Amniotic epithelial cell (primary cell): Measurements from ENCODE around the gene EPHX1.
"Not testable (repeated sequence)": the region's sequence is repeated elsewhere in the genome, so short reads cannot be mapped to it uniquely, and the experiment has no call there.

Source experiments
- DNase-seq: peaks from one replicate; pipeline ENCODE4 v3.0.0-alpha.2; 2010; ENCODE audit warnings: low read depth

Gene EPHX1

GRCh38 chr1:225777583-225778336 lies 32.2 kb upstream of the EPHX1 start, which contains the start of gene SRP9:
SRP9 (plus strand) TSS chr1:225777826; CDS start chr1:225777941, 115 bp downstream.
- DNase-seq, result peak; percentile 96

DNA sequence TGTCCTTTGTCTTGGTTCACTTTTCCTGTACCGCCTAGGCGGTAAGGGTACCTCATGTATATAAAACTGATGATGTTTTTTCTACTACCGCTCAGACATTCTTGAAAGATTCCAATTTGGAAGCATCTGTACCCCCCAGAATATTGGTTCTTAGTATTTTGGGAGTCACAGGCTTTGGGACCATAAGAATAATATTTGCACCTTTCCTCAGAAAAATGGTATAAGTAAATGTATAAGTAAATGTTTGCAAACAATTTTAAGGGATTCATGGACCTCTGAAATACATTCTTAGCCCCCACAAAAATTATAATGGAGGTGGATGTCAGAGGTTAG lies 31.6 kb upstream of the EPHX1 start:
- DNase-seq, result no peak

DNA sequence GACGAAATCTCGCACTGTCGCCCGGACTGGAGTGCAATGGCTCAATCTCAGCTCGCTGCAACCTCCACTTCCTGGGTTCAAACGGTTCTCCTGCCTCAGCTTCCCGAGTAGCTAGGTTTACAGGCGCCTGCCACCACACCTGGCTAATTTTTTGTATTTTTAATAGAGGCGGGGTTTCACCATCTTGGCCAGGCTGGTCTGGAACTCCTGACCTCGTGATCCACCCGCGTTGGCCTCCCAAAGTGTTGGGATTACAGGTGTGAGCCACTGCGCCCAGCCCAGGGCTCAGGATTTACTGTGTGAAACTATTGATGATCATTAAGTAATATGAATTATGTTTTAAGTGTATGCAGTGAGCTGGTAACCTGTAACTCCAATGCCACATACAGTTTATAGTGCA lies 30.8 kb upstream of the EPHX1 start:
- DNase-seq, result not testable (repeated sequence)

- DNase-seq, result no peak
Measured at GRCh38 chr1:225780134-225780533, 29.8 kb upstream of the EPHX1 start.

- DNase-seq, result no peak
Measured at GRCh38 chr1:225780630-225781029, 29.3 kb upstream of the EPHX1 start.

- DNase-seq, result not testable (repeated sequence)
Measured at GRCh38 chr1:225789142-225789541, 20.8 kb upstream of the EPHX1 start.

DNA sequence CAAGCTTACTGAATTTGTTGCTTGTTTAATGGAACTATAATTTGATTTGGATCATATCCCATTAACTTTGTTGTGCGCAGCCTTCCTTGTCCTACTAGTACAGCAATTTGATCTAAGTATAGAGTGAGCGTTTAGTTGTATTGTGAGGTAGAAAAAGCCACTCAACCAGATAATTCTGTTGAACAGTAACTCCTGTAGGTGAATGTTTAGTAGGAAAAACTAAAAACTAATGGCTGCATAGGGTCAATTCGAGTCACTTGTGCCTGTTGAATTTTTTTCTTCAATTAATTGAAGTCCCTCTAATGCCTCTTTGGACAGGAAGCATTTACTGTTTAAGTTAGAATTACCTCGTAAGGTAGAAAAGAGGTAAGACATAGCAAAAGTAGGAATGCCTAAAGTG lies 15.0 kb upstream of the EPHX1 start:
- no peak for DNase-seq

DNA sequence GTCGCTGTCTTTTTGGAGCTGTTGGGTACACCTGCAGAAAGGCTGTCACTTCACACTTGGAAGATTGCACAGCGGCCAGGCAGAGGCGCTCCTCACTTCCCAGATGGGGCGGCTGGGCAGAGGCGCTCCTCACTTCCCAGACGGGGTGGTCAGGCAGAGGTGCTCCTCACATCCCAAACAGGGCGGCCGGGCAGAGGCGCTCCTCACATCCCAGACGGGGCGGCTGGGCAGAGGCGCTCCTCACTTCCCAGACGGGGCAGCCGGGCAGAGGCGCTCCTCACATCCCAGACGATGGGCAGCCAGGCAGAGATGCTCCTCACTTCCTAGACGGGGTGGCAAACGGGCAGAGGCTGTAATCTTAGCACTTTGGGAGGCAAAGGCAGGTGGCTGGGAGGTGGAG lies 13.8 kb upstream of the EPHX1 start:
- DNase-seq, result not testable (repeated sequence)

DNA sequence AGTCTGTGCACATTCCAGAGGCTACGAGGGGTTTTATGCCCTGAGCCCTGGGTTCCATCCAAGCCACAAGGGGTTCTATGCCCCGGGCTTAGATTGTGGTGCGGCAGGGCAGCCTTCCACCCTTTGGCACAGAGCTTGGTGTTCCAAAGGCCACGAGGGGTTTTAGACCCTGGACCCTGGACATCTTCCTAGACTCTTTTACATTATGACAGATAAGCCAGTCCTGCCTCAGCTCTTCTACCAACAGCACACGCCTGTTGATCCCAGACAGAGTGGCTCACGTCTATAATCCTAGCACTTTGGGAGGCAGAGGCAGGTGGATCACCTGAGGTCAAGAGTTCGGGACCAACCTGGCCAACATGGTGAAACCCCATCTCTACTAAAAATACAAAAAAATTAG lies 8.8 kb upstream of the EPHX1 start:
- not testable (repeated sequence) for DNase-seq

GRCh38 chr1:225806249-225806648 lies 3.7 kb upstream of the EPHX1 start:
- no peak for DNase-seq

DNA sequence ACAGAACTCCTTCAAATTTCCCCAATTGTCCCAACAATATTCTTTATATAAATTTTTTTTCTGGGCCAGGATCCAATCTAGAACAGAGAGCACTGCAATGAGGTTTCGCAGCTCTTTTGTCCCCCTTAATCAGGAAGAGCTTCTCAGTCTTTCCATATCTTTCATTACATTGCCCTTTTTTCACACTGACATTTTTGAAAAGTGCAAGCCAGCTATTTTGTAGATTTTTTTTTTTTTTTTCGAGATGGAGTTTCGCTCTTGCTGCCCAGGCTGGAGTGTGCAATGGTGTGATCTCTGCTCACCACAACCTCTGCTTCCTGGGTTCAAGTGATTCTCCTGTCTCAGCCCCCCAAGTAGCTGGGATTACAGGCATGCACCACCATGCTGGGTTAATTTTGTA lies 3.2 kb upstream of the EPHX1 start:
- DNase-seq, result not testable (repeated sequence)

DNA sequence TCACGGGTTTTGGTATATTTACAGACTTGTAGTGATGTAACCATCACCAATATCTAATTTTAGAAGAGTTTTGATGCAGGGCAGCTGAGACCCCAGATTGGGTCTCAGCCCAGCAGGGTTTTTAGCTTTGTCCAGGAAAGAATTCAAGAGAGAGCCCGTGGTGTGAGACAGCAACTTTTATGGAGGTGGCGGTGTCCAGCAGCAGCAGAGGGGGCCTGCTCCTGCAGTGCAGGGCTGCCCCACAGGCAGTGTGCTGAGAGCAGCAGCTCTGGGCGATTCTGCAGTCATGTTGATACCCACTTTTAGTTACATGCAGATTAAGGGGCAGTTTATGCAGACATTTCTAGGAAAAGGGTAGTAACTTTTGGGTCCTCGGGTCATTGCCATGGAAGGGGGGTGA lies 1.8 kb upstream of the EPHX1 start:
- DNase-seq, result no peak

DNA sequence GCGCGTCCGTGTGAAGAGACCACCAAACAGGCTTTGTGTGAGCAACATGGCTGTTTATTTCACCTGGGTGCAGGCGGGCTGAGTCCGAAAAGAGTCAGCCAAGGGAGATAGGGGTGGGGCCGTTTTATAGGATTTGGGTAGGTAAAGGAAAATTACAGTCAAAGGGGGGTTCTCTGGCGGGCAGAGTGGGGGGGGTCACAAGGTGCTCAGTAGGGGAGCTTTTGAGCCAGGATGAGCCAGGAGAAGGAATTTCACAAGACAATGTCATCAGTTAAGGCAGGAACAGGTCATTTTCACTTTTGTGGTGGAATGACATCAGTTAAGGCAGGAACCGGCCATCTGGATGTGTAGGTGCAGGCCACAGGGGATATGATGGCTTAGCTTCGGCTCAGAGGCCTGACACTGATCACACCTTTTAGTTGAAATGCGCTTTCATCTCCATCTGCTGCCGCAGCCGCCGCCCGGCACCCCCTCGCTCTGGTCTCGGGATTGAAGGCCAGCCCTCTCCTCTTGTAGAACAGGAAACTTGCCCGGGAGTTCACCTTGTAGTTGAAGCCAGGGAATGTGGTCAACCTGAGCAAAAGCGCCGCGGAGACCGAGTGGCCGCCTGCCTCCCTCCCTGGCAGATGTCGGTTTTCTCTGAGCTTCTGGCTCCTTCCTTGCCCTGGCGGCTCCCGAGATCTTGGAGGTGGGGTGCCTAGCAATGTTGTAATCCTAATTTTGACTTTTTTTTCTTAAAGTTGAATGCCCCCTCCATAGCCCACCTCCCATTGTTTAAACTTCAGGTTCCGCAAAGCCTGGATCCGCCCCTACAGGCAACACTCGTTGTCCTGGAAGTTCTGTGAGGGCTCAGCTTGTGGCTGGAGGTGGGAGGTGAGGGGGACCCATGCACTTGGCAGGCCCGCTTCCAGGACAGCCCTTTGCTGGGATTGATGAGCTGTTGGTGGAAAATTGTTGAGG lies 935 bp downstream of the EPHX1 start:
- not testable (repeated sequence) for DNase-seq

- DNase-seq, result no peak
Measured at GRCh38 chr1:225811622-225812487, 1.9 kb downstream of the EPHX1 start.

DNA sequence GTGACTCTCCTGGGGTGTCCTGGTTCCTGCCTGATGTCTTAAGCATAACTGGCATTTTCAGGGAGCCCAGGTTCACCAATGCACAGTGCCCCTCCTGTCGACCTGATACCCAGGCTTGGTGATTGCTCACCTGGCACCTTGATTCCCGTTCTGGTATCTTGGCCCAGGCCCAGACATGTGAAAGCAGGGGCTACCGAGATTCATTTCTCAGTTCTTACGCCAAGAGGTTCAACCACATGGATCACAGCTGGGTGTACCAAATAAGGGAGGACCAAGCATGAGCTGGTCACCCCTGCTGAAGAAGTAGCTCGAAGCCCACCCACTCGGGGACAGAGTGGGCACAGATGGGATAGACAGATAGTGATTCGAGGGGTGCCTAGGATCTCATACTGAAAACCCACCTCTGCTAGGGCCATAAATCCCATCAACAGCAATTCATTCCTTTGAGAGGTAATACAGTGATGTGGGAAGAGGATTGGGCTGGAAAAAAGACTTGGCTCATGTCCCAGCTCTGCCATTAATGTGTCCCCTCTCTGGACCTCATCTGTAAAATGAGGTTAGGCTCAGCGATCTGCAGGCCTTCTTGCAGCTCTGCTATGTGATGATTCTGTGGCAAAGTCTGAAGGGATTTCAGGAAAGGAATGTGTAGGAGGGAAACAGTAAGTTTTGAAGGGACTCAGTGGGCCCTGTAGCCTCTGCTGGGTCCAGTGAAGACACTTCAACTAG lies 2.7 kb downstream of the EPHX1 start:
- DNase-seq, result peak; percentile 63

GRCh38 chr1:225813214-225813964 lies 3.5 kb downstream of the EPHX1 start:
- DNase-seq, result peak; percentile 93

DNA sequence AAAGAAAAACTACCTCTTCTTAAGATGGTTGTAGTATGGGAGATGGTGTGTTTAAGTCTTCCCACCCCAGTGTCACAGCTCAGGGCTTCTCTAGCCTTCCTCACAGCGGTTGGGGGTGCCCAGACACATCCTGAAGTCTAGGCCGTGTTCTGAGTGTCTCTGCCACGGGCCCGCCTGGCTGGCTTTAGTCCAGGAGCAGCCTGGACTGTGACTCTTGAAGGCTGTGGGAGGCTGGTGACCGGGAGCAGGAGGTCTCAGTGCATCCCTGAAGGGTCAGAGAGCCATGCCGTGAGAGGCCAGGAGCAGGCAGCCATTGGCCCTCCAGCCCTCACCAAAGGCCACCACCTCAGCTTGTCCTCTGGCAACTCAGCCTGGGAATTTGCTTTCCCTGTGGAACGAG lies 4.5 kb downstream of the EPHX1 start:
- no peak for DNase-seq

DNA sequence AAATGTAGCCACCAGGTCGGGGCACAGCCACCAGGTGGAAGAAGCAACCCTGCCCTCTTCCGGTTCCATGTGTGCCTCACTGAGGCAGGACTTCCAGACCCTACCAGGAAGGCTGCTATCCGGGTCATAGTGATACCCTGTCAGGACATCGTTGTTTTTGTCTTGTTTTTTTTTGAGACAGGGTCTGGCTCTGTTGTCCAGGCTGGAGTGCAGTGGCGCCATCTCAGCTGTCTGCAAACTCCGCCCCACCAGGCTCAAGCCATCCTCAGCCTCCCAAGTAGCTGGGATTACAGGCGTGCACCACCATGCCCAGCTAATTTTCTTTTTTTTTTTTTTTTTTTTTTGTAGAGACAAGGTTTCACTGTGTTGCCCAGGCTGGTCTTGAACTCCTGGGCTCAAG lies 5.2 kb downstream of the EPHX1 start:
- not testable (repeated sequence) for DNase-seq

DNA sequence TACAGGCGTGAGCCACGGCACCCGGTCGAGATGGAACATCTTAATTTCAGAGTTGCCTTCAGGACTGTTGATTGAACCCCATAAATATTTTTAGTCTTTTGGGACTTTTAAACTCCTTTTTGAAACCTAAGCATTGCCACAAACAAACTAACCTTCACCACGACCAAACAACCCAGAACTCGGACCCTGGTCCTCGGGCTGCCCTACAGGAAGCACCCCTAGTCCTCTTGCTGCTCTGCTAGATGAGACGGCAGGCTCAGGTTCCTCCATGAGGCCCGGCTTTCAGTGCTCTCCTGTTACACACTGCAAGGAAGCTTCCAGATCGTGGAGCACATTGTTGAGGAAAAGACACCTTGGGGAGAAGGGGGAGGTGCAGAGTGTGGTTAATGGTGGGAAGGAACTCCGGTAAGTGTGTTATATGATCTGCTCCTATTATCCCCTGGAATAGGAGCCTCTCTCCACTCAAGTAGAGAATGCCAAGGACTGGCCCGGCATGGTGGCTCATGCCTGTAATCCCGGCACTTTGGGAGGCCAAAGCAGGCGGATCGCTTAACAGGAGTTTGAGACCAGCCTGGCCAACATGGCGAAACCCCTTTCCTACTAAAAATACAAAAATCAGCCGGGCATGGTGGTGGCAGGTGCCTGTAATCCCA lies 5.7 kb downstream of the EPHX1 start:
- no peak for DNase-seq
